ENCODE data around the gene PPFIA2.

PPFIA2 gene

GRCh38 chr12:81229759-81230158 lies 529.4 kb downstream of the PPFIA2 start:
- TF ChIP-seq TCF4 (CRISPR knock-in tag; IDR thresholded peaks at IDR 0.05; ENCODE audit: borderline replicate concordance): no peak
- no peak for ATAC-seq

- ATAC-seq: no peak
- no peak for TF ChIP-seq CSDC2 (CRISPR knock-in tag; IDR thresholded peaks at IDR 0.05)
- no peak for TF ChIP-seq RARB (CRISPR knock-in tag; IDR thresholded peaks at IDR 0.05)
- no peak for TF ChIP-seq ZFP3 (CRISPR knock-in tag; IDR thresholded peaks at IDR 0.05)
- TF ChIP-seq ZNF565 (CRISPR knock-in tag; conservative IDR thresholded peaks at IDR 0.05; ENCODE audit: low read depth): no peak
- no peak for TF ChIP-seq TCF4 (CRISPR knock-in tag; IDR thresholded peaks at IDR 0.05; ENCODE audit: borderline replicate concordance)
- no peak for TF ChIP-seq ISL1 (CRISPR knock-in tag; IDR thresholded peaks at IDR 0.05)
- TF ChIP-seq CSRNP3 (CRISPR knock-in tag; IDR thresholded peaks at IDR 0.05): no peak
- no peak for TF ChIP-seq CREB5 (CRISPR knock-in tag; IDR thresholded peaks at IDR 0.05; ENCODE audit: low read depth)
- no peak for TF ChIP-seq ZNF70 (CRISPR knock-in tag; IDR thresholded peaks at IDR 0.05)
- no peak for TF ChIP-seq ARNTL (CRISPR knock-in tag; IDR thresholded peaks at IDR 0.05; ENCODE audit: borderline replicate concordance, low read depth)
- no peak for TF ChIP-seq OSR1 (CRISPR knock-in tag; IDR thresholded peaks at IDR 0.05)
- no peak for TF ChIP-seq PPARA (CRISPR knock-in tag; IDR thresholded peaks at IDR 0.05; ENCODE audit: borderline replicate concordance)
- TF ChIP-seq BACH2 (CRISPR knock-in tag; IDR thresholded peaks at IDR 0.05; ENCODE audit: borderline replicate concordance): no peak
- no peak for TF ChIP-seq TSHZ2 (CRISPR knock-in tag; IDR thresholded peaks at IDR 0.05)
Measured at GRCh38 chr12:81224626-81225025, 534.5 kb downstream of the PPFIA2 start.

- no peak for TF ChIP-seq POU6F1 (CRISPR knock-in tag; IDR thresholded peaks at IDR 0.05; ENCODE audit: borderline replicate concordance, low read depth)
- TF ChIP-seq RARB (CRISPR knock-in tag; IDR thresholded peaks at IDR 0.05): no peak
- TF ChIP-seq CREB5 (CRISPR knock-in tag; IDR thresholded peaks at IDR 0.05; ENCODE audit: low read depth): no peak
- TF ChIP-seq ZNF8 (CRISPR knock-in tag; IDR thresholded peaks at IDR 0.05): no peak
- TF ChIP-seq CSDC2 (CRISPR knock-in tag; IDR thresholded peaks at IDR 0.05): no peak
- no peak for TF ChIP-seq ISL1 (CRISPR knock-in tag; IDR thresholded peaks at IDR 0.05)
- no peak for TF ChIP-seq PPARA (CRISPR knock-in tag; IDR thresholded peaks at IDR 0.05; ENCODE audit: borderline replicate concordance)
- TF ChIP-seq ZC3H10 (CRISPR knock-in tag; IDR thresholded peaks at IDR 0.05): no peak
- TF ChIP-seq ZNF565 (CRISPR knock-in tag; conservative IDR thresholded peaks at IDR 0.05; ENCODE audit: low read depth): no peak
- TF ChIP-seq ESRRG (CRISPR knock-in tag; IDR thresholded peaks at IDR 0.05): no peak
- TF ChIP-seq TCF4 (CRISPR knock-in tag; IDR thresholded peaks at IDR 0.05; ENCODE audit: borderline replicate concordance): no peak
- TF ChIP-seq TOX (CRISPR knock-in tag; IDR thresholded peaks at IDR 0.05; ENCODE audit: borderline replicate concordance): no peak
- no peak for TF ChIP-seq CSRNP3 (CRISPR knock-in tag; IDR thresholded peaks at IDR 0.05)
- no peak for TF ChIP-seq OSR1 (CRISPR knock-in tag; IDR thresholded peaks at IDR 0.05)
- ATAC-seq: no peak
Measured at GRCh38 chr12:81222846-81223592, 536.1 kb downstream of the PPFIA2 start.
